Measurements from ENCODE around the gene UNC5B.

DNA sequence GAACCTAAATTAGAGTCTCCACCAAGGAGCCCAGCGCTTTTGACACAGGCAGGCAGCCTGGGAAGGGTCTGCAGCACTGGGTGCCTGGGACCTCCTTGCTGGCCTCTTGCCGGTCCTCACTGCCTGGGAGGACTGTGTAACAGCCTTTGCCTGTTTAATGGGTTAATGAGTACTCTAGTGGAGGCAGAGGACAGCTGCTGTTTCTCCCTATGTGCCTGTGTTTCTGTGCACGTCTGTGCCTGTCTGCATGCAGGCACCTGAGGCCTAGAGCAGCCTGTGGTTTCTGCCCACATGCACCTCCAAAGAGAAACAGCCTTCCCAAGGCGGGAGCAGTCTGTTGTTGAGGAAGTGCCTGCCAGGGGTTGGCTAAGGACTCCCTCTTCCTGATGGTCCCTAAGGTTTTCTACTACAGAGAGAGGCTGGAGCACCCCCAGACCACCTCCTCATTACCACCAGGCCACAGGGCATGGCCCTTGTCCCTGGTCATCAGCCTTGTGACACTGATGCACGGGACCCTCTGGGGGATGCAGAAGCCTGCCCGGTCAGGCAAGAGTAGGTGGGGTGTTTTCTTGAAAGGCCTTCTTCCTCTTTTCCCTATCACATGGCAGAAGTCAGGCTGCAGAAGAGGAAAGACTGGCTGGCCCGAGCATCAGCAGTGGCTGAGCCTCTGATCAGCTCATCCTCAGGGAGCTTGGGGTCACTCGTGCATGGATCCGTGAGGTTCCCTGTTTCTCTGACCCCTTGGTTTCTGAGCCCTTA lies 120.9 kb downstream of the UNC5B start:
- TF ChIP-seq EZH2 (IDR thresholded peaks at IDR 0.05; ENCODE audit: insufficient read depth, poor library complexity, severe bottlenecking): no peak
- TF ChIP-seq EZH2phosphoT487 (IDR thresholded peaks at IDR 0.05; ENCODE audit: insufficient read depth, low read depth): no peak
